HG03521 (cell line): ENCODE data around the gene ALDH9A1.
"Not testable (repeated sequence)": the region's sequence is repeated elsewhere in the genome, so short reads cannot be mapped to it uniquely, and the experiment has no call there.

Source experiments
- ATAC-seq: cut with Tn5 transposase; IDR thresholded peaks from one replicate; pipeline ENCODE4 v1.9.1; 2021; ENCODE audit warnings: mild to moderate bottlenecking, moderate library complexity; ENCODE audit not compliant: unreplicated experiment

ALDH9A1 gene

GRCh38 chr1:165688046-165688445, 10.3 kb downstream of the ALDH9A1 start:
- ATAC-seq, result no peak

DNA sequence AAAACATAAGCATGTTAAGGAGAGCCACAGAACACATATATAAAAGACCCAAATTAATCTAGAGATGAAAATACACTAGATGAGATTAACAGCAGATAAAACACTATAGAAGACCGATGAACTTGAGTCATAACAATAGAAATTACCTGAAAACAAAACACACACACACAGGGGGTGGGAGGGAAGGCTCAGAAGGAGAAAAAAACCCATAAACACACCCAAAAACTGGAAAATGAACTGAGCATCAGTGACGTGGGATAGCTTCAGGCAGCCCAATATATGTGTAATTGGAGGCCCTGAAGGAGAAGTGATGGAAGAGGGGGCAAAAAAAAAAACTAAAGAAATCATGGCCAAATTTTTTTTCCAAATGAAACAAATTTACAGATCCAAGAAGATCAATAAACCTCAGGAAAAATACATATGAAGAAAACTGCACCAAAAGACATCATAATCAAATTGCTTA, 11.4 kb downstream of the ALDH9A1 start:
- peak; percentile 20 for ATAC-seq

DNA sequence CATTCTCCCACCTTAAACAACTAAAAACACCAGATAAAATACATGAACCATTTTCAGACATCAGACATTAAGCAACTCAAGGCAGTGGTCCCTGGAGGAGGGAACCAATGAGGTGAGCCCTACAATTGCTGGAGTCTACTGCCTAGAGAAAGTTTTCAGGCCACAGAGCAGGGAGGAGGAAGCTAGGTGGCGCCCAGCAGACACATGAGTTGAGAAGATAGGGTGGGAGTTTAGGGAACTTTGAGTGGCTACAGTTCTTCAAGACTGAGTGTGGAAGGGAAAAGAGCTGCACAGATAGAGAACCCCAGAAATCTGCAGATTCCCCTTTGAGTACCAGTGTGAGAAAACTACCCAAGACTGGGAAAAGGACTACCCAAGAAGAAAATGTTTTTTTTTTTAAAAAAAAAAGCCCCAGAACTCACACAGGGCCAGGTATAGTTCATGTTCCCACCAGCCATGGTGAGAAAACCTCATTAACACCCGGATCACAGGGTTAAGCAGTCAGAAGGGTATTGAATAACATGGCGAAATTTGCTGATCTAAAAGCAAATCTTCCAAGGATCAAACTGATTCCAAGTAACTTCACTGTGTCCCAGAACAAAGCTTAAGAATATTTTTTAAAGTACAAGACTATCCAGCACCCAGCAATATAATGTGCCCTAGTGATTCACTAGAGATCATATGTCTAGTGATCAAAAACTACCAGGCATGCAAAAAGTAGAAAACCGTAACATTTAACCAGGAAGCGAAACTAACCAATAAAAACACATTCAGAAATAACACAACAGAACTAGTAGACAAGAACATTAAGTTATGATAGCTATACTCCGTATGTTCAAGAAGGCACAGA, 12.0 kb downstream of the ALDH9A1 start:
- peak; percentile 65 for ATAC-seq

DNA sequence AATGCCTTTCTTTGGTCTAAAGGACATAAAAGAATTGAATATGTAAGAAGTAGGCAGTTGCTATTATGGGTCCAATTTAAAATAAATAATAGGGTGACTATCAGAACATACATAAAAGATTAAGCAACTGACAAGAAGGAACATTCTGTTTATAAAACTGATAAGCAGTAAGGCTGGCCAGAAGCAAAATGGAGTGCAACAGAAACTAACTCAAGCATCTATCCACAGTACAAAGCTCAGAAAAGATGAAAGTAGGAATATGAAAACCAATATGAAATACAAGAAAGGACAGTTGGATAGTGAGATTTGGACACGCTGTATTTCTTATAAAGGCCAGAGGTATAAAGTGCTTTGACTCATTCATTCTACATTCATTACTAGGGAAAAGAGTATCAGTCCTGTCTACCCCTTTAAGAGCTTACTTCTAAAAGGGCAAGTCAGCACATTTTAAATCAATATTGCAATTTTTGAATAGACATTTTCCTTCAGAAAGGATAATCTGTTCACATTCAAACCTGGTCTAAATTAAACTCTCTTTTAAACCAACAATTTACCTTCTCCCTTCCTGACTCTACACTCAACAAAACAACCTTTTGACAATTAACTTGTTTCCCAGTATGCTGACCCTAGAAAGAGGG, 14.4 kb downstream of the ALDH9A1 start:
- no peak for ATAC-seq

DNA sequence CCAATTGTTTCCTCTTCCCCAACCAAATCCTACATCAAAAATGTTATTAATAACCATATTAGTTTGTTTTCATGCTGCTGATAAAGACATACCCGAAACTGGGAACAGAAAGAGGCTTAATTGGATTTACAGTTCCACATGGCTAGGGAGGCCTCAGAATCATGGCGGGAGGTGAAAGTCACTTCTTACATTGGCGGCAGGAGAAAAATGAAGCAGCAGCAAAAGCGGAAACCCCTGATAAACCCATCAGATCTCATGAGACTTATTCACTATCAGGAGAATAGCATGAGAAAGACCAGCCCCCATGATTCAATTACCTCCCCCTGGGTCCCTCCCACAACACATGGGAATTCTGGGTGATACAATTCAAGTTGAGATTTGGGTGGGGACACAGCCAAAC, 17.6 kb downstream of the ALDH9A1 start:
- not testable (repeated sequence) for ATAC-seq

GRCh38 chr1:165680303-165680702, 18.1 kb downstream of the ALDH9A1 start:
- ATAC-seq, result no peak

DNA sequence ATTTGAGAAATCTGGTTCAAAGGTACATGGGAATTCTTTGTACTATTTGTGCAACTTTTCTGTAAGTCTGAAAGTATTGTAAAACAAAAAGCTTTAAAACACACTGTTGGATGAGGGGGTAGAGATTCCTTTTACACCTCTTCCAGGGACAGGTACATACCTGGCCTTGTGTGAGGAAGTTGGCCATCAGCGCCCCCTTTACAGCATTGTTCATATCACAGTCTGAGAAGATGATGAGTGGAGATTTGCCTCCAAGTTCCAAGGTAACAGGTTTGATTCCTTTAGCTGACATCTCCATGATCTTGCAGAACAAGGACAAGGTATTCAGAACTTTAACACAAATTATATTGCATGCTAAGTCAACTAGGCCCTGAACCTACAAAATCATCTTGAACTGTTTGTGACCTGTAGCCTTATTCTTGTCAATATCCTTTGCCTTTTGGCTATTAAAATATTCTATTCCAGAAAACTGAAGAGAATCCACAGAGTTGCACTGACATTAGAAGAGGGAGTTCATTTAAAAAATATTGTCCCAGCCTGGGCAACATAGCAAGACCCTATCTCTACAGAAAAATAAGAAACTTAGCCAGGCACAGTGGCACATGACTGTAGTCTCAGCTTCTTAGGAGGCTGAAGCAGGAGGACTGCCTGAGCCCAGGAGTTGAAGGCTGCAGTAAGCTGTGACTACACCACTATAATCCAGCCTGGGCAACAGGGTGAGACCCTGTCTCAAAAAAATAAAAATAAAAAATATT, 18.9 kb downstream of the ALDH9A1 start:
- ATAC-seq, result no peak

GRCh38 chr1:165678509-165678908, 19.9 kb downstream of the ALDH9A1 start:
- no peak for ATAC-seq

- ATAC-seq, result no peak
Observed at GRCh38 chr1:165675794-165676193, 22.6 kb downstream of the ALDH9A1 start.

- ATAC-seq, result no peak
Observed at GRCh38 chr1:165674599-165674998, 23.8 kb downstream of the ALDH9A1 start.

DNA sequence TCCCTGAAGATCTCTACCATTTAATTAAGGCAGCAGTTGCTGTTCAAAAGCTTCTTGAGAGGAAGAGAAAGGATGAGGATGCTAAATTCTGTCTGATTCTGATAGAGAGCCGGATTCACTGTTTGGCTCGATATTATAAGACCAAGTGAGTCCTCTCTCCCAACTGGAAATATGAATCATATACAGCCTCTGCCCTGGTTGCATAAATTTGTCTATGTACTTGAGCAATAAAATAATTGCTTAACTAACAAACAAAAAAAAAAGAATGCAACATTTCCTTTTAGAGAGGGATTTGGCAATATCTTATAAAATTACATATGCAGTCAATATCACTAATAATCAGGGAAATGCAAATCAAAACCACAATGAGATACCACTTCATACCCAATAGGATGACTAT, 26.8 kb downstream of the ALDH9A1 start:
- ATAC-seq, result no peak

GRCh38 chr1:165668184-165668583, 30.2 kb downstream of the ALDH9A1 start:
- no peak for ATAC-seq

- no peak for ATAC-seq
Observed at GRCh38 chr1:165666152-165666825, 32.1 kb downstream of the ALDH9A1 start.

- no peak for ATAC-seq
Observed at GRCh38 chr1:165662186-165662585, 36.2 kb downstream of the ALDH9A1 start.

- ATAC-seq, result no peak
Observed at GRCh38 chr1:165661703-165662102, 36.7 kb downstream of the ALDH9A1 start.

- no peak for ATAC-seq
Observed at GRCh38 chr1:165659581-165659895, 38.8 kb downstream of the ALDH9A1 start.

GRCh38 chr1:165658766-165659580, 39.4 kb downstream of the ALDH9A1 start:
- not testable (repeated sequence) for ATAC-seq

DNA sequence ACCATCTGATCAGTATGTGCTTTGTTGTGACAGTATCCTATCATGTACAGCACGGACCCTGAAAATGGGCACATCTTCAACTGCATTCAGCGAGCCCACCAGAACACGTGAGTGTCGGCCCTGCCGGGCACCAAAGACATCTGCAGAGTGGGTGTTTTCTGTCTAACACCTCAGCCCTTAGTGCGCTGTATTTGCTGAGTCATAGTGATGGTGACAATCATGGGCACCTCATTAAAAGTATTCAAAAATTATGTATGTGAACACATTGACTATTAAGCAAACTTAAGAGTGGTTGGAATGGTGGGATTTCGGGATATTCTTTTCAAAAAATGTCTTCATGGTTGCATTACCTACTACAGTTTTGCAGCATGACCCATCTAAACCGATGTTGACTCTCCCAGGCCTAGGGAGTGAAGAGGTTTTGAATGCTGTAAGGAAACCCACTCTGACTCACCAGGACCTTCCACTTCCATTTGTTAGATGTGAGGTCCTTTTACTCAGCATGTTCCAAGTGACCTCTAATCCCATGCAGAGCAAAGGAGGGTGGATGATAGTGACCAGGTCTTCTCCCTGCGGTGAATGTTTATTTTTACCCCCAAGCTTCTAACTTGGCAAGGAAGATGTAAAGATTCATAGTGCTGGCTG, 47.3 kb downstream of the ALDH9A1 start:
- ATAC-seq, result no peak

DNA sequence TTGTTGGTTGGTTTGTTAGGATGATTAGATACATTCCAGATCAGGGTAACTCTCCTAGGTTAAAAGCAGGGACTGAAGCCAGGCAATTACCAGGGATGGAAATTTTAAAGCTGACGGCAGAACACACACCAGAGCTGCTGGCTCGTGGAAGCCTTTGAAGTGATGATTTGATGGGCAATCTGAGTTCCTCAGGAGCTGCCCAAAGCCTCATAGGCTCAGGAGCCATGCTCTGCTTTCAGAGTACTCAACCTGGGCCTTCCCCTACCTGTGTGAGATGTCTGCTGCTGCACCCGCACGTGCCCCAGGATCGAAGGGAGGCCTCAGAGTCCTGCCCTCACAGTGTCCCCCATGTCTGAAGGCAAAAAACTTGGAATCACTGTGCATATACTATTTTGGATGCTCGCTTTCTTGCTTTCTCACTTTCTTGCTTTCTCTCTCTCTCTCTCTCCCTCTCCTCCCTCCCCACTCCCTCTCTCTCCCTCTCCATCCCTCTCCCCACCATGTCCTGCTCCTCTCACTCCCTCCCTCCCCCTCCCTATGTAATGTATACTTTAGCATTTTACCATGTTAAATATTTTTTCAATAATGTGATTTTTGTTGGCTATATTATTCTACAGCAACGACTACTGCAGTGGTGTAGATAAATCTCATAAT, 49.3 kb downstream of the ALDH9A1 start:
- ATAC-seq, result no peak
